Transverse colon (tissue), 4 donors: ENCODE data around the gene GNA14. TPM values are rescaled to one million over a fixed set of nuclear protein-coding genes. Genes with fewer than 3 reads are reported as not detected.

Source experiments
- DNase-seq: peaks from one replicate; pipeline ENCODE4 v3.0.0-alpha.2; 2019
- H3K27ac ChIP-seq, 4 donors: fragments of 200-600 bp; sonication (generic); 2 replicates each; pipeline ENCODE4 v1.5.1; 2016 to 2018; ENCODE audit warnings: inconsistent platforms in 4 of 4
- H3K27me3 ChIP-seq: fragments of 200-600 bp; sonication (generic); 2 replicates; pipeline ENCODE4 v1.5.1; 2017; ENCODE audit warnings: inconsistent platforms
- H3K36me3 ChIP-seq, 4 donors: fragments of 200-600 bp; sonication (generic); 2 replicates each; pipeline ENCODE4 v1.5.1; 2017 to 2019; ENCODE audit warnings: inconsistent platforms in 4 of 4
- H3K4me1 ChIP-seq, 4 donors: fragments of 200-600 bp; sonication (generic); 2 replicates each; pipeline ENCODE4 v1.5.1; 2017 to 2020; ENCODE audit warnings: inconsistent platforms in 4 of 4
- H3K4me3 ChIP-seq, 4 donors: fragments of 200-600 bp; sonication (generic); 1 replicate in 1 of 4; 2 replicates in 3 of 4; pipeline versions ENCODE4 v1.5.1 to v1.6.1; 2017 to 2019; ENCODE audit warnings: inconsistent platforms in 4 of 4
- H3K9me3 ChIP-seq, 2 donors: fragments of 200-600 bp; sonication (generic); 2 replicates each; pipeline ENCODE4 v1.5.1; 2017 to 2019; ENCODE audit warnings: inconsistent platforms in 2 of 2
- EP300 ChIP-seq: sonication (generic); formaldehyde crosslinking; IDR thresholded peaks from one replicate; pipeline ENCODE4 v1.6.1; 2017; ENCODE audit warnings: antibody characterized with exemption, low read depth
- POLR2A ChIP-seq: fragments of 450-650 bp; IDR thresholded peaks from one replicate; pipeline ENCODE4 v1.6.1; 2016; ENCODE audit warnings: antibody characterized with exemption, mild to moderate bottlenecking, moderate library complexity
- POLR2AphosphoS5 ChIP-seq, 3 donors: sonication (generic); formaldehyde crosslinking; IDR thresholded peaks; one replicate each; pipeline ENCODE4 v1.6.1; 2016; ENCODE audit warnings: antibody characterized with exemption in 3 of 3
- WGBS, 2 donors: methylation state at CpG; one replicate each; pipeline ENCODE4 v1.1.5; 2018; ENCODE audit warnings: low coverage in 1 of 2; 5-methylcytosine and 5-hydroxymethylcytosine counted together
- in situ Hi-C, 4 donors: fragments of 200-750 bp; cut with MboI; loops; one replicate each; pipeline versions ENCODE4 v1.15.0 to v1.15.1; 2017; ENCODE audit warnings: low sequenced_read_pairs in 3 of 4, low pct_ligation_motif_present in 1 of 4, low pct_unique_long_range_greater_than_20kb in 1 of 4
- intact Hi-C: fragments of 100-400 bp; cut with DNase I; formaldehyde crosslinking; loops from one replicate; pipeline ENCODE4 v1.15.1; 2023; ENCODE audit warnings: low total_unique reads
- total RNA-seq, 4 donors: library from RNA; depleted of rRNA; stranded (reverse); fragments of >200 nt; gene quantifications; one replicate each; pipeline ENCODE4 v1.1.0, GENCODE V29; 2016
- TF ChIP-seq, protein P1 (sequence below), 5 experiments: fragments of 200-600 bp in 3 of 5; fragments of 450-650 bp in 2 of 5; sonication (generic) in 3 of 5; IDR thresholded peaks; 1 replicate in 2 of 5; 2 replicates in 3 of 5; pipeline ENCODE4 v1.5.1; 2016 to 2017; ENCODE audit warnings: antibody characterized with exemption in 5 of 5, inconsistent platforms in 3 of 5, mild to moderate bottlenecking in 2 of 5, moderate library complexity in 1 of 5

The GNA14 gene
- total RNA-seq, 4 donors from 2014 or later = 9.4 to 64.9 (median 16.9) TPM

DNA sequence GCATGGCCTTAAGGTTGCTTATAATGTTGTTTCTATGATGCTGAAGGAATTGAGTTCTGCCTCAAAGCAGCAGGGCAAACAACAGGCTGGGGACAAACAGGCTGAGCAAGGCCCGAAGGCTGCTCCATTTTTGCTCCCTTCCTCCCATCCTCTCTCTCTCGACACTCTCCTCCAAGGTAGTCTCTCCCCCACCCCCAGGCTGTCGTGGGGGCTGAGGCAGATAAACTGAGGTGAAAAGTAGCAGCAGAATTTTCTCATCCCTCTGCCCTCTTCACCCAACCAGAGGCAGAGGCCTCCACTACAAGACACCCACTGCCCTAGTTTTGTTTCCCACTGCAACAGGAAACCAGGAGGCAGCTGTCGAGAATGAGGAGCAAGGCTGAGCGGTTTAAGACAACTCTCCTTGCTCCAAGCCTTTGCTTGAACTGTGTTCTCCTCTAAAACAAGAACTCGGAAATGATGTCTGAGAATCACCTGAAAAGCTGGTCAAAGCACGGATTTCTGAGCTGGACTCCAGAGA, 13.5 kb upstream of the GNA14 start:
- WGBS, 2 donors = 70 to 74% methylated on average over 3 to 7 of the region's 7 CpGs
- no peak overlapping the region for H3K4me3 ChIP-seq
- no peak for DNase-seq
- in situ Hi-C loops (loop anchor here in 1 of 4 donors (25.0 kb wide), 2 partner anchors 101 to 376 kb away; partner anchors contain the start of gene GNAQ), intact Hi-C loops (no loop called here)
- H3K27me3 ChIP-seq = no peaks in the 10 kb centered on the region
- TF ChIP-seq POLR2A = no peak
- no peak for TF ChIP-seq POLR2AphosphoS5 (IDR thresholded peaks at IDR 0.05)
- TF ChIP-seq EP300 = no peak
- TF ChIP-seq, protein P1, sequence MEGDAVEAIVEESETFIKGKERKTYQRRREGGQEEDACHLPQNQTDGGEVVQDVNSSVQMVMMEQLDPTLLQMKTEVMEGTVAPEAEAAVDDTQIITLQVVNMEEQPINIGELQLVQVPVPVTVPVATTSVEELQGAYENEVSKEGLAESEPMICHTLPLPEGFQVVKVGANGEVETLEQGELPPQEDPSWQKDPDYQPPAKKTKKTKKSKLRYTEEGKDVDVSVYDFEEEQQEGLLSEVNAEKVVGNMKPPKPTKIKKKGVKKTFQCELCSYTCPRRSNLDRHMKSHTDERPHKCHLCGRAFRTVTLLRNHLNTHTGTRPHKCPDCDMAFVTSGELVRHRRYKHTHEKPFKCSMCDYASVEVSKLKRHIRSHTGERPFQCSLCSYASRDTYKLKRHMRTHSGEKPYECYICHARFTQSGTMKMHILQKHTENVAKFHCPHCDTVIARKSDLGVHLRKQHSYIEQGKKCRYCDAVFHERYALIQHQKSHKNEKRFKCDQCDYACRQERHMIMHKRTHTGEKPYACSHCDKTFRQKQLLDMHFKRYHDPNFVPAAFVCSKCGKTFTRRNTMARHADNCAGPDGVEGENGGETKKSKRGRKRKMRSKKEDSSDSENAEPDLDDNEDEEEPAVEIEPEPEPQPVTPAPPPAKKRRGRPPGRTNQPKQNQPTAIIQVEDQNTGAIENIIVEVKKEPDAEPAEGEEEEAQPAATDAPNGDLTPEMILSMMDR (IDR thresholded peaks at IDR 0.05) = no peak
- no peak overlapping the region for H3K27ac ChIP-seq
- H3K9me3 ChIP-seq = no peaks in the 10 kb centered on the region
- H3K4me1 ChIP-seq = peaks cover 0 to 14% (median 7%) of the 10 kb centered on the region in 4 donors
- no peaks in the 10 kb centered on the region for H3K36me3 ChIP-seq

DNA sequence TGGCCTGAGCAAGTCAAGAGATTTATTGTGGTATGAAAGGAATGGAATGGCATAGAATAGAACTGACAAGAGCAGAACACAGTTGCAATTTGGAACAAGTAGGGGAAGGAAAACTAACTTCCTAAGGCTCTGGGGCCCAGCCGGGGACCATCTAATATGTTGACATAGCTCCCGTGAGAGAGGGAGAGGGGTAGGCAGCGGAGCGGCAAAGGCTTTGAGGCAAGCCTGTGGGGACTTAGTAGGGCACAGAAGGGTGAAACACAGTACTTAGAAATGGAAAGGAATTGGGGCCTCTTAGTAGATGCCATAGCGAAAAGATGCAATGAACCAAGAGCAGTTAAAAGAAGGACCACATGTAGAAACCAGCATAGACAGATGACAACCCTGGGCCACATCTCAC, 11.8 kb upstream of the GNA14 start:
- peaks cover 0 to 14% (median 7%) of the 10 kb centered on the region in 4 donors for H3K4me1 ChIP-seq
- no peak for DNase-seq
- H3K27ac ChIP-seq = no peak overlapping the region
- 90 to 100% methylated on average over 4 to 5 of the region's 5 CpGs for WGBS, 2 donors
- TF ChIP-seq POLR2A (no peak), EP300 (no peak), POLR2AphosphoS5 (IDR thresholded peaks at IDR 0.05) (no peak)
- TF ChIP-seq, protein P1 (IDR thresholded peaks at IDR 0.05) = no peak
- in situ Hi-C loops (loop anchor here in 1 of 4 donors (25.0 kb wide), 2 partner anchors 102 to 377 kb away; partner anchors contain the start of gene GNAQ), intact Hi-C loops (no loop called here)
- H3K9me3 ChIP-seq = no peaks in the 10 kb centered on the region
- H3K27me3 ChIP-seq = no peaks in the 10 kb centered on the region
- no peak overlapping the region for H3K4me3 ChIP-seq
- H3K36me3 ChIP-seq = no peaks in the 10 kb centered on the region

DNA sequence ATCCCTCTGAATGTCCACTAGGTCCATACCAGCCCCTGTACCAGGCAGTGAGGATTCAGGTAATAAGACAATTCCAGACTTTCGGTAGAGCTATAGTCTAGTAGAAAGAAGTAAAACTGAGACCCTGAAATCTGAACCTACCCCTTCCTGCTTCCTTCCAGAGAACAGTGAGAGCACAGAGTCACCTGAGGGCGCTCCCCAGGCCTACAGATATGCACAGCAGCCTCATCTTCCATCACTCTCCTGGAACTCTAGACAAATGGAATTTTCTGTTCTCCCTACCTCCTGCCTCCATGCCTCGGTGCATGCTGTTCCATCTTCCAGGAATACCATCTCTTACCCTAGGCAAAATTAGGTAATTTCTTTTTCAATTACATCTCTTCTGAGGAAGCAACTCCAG, 3.1 kb upstream of the GNA14 start:
- no peak for DNase-seq
- Histone ChIP-seq H3K27ac (no peak overlapping the region), H3K4me3 (no peak overlapping the region), H3K36me3 (no peaks in the 10 kb centered on the region), H3K9me3 (no peaks in the 10 kb centered on the region), H3K27me3 (peaks cover 9% of the 10 kb centered on the region), H3K4me1 (peaks cover 0 to 22% (median 11%) of the 10 kb centered on the region in 4 donors)
- no peak for TF ChIP-seq EP300
- in situ Hi-C loops (loop anchor here in 1 of 4 donors (25.0 kb wide), 2 partner anchors 111 to 386 kb away; partner anchors contain the start of gene GNAQ), intact Hi-C loops (no loop called here)
- WGBS, 2 donors = 75 to 92% methylated on average over 1 to 3 of the region's 3 CpGs

DNA sequence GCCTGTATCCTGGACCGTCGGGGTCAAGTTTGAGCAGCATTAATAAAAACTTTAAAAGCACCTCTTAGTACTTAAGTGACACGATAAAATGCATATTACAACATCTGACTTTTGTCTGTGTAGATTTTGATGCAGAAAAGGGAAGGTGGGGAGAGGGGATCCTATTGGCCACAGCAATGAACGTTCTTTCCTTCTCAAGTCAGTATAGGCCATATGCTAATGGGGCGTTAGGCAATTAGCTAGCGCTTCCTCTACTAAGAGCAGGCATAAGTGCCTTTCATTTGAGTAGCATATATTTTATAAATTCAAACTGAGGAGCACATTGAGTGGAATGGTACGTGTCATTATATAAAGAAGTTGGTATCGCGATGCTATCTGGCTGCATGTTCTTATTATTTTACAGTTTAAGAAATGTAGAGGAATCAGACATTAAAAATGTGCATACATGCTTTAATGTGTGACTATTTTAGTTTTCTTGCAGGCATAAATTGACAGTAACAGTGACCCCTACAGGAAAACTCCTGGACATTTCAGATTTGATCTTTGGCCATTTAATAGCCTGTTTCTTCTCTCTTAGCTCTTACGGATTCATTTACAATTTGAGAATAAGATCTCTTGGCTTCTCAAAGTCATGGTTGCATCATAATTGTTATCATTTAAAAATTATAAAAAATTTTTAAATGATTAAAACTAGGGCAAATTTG, 1.1 kb upstream of the GNA14 start:
- no peak for DNase-seq
- peak overlapping the region in 3 of 4 donors; percentile 50 to 64 (median 60) for H3K4me3 ChIP-seq
- peaks cover 9% of the 10 kb centered on the region for H3K27me3 ChIP-seq
- intact Hi-C loops (no loop called here), in situ Hi-C loops (loop anchor here in 1 of 4 donors (25.0 kb wide), 1 partner anchor 187 kb away; no protein-coding TSS in a partner anchor)
- no peaks in the 10 kb centered on the region for H3K36me3 ChIP-seq
- TF ChIP-seq POLR2AphosphoS5 (IDR thresholded peaks at IDR 0.05) = no peak
- TF ChIP-seq POLR2A = no peak
- no peak for TF ChIP-seq EP300
- TF ChIP-seq, protein P1 (IDR thresholded peaks at IDR 0.05) = peak in 4 of 5 experiments; percentile 12 to 43 (median 34)
- WGBS, 2 donors = 43 to 44% methylated on average over 8 to 10 of the region's 10 CpGs
- no peaks in the 10 kb centered on the region for H3K9me3 ChIP-seq
- H3K27ac ChIP-seq = peak overlapping the region; percentile 75 to 84 (median 80)
- peaks cover 0 to 26% (median 11%) of the 10 kb centered on the region in 4 donors for H3K4me1 ChIP-seq
